HepG2 (cell line): Measurements from ENCODE around the gene IKZF3. TPM values are rescaled to one million over a fixed set of nuclear protein-coding genes. Genes with fewer than 3 reads are reported as not detected.

Source experiments
- CSRNP1 ChIP-seq: sonication (generic); formaldehyde crosslinking; IDR thresholded peaks from 2 replicates; pipeline ENCODE4 v1.8.1; 2023; ENCODE audit warnings: mild to moderate bottlenecking, missing genetic modification reagents
- HIC2 ChIP-seq: sonication (generic); formaldehyde crosslinking; IDR thresholded peaks from 2 replicates; pipeline ENCODE4 v1.9.0; 2022; ENCODE audit warnings: low read depth, missing genetic modification reagents
- HNRNPK ChIP-seq: fragments of 200-400 bp; formaldehyde crosslinking; IDR thresholded peaks from 2 replicates; pipeline ENCODE4 v1.6.1; 2018; ENCODE audit warnings: low read length, low read depth, moderate library complexity, mild to moderate bottlenecking; ENCODE audit not compliant: poor library complexity, severe bottlenecking
- HOXA5 ChIP-seq: sonication (generic); formaldehyde crosslinking; IDR thresholded peaks from 2 replicates; pipeline ENCODE4 v1.4.0; 2020; ENCODE audit warnings: missing genetic modification reagents
- HOXA7 ChIP-seq: sonication (generic); formaldehyde crosslinking; IDR thresholded peaks from 2 replicates; pipeline ENCODE4 v1.8.1; 2022; ENCODE audit warnings: mild to moderate bottlenecking, missing genetic modification reagents, moderate library complexity
- NFATC3 ChIP-seq: sonication (generic); formaldehyde crosslinking; IDR thresholded peaks from 2 replicates; pipeline ENCODE4 v1.5.1; 2020; ENCODE audit warnings: mild to moderate bottlenecking, missing genetic modification reagents
- POLR2AphosphoS2 ChIP-seq: IDR thresholded peaks from 2 replicates; pipeline ENCODE4 v1.6.1; 2011; ENCODE audit warnings: low read depth, low read length, improper control_type of control experiment
- SMYD3 ChIP-seq: sonication (generic); formaldehyde crosslinking; IDR thresholded peaks from 2 replicates; pipeline ENCODE4 v1.8.1; 2023; ENCODE audit warnings: mild to moderate bottlenecking, missing genetic modification reagents
- SNAPC2 ChIP-seq: sonication (generic); formaldehyde crosslinking; IDR thresholded peaks from 2 replicates; pipeline ENCODE4 v1.8.1; 2022; ENCODE audit warnings: mild to moderate bottlenecking, missing genetic modification reagents
- ZNF343 ChIP-seq: sonication (generic); formaldehyde crosslinking; IDR thresholded peaks from 2 replicates; pipeline ENCODE4 v1.4.0; 2020; ENCODE audit warnings: mild to moderate bottlenecking, missing genetic modification reagents
- ZNF354B ChIP-seq: sonication (generic); formaldehyde crosslinking; IDR thresholded peaks from 2 replicates; pipeline ENCODE4 v1.8.0; 2022; ENCODE audit warnings: mild to moderate bottlenecking, missing genetic modification reagents
- ZNF383 ChIP-seq: sonication (generic); formaldehyde crosslinking; IDR thresholded peaks from 2 replicates; pipeline ENCODE4 v1.4.0; 2020; ENCODE audit warnings: missing genetic modification reagents, mild to moderate bottlenecking, borderline replicate concordance
- ZNF430 ChIP-seq: sonication (generic); formaldehyde crosslinking; IDR thresholded peaks from 2 replicates; pipeline ENCODE4 v1.9.0; 2021; ENCODE audit warnings: mild to moderate bottlenecking, missing genetic modification reagents
- ZNF501 ChIP-seq: sonication (generic); formaldehyde crosslinking; IDR thresholded peaks from 2 replicates; pipeline ENCODE4 v1.5.1; 2020; ENCODE audit warnings: mild to moderate bottlenecking, moderate library complexity, missing genetic modification reagents
- ZNF615 ChIP-seq: sonication (generic); formaldehyde crosslinking; IDR thresholded peaks from 2 replicates; pipeline ENCODE4 v1.5.0; 2020; ENCODE audit warnings: mild to moderate bottlenecking, missing genetic modification reagents, borderline replicate concordance
- ZNF687 ChIP-seq: sonication (generic); formaldehyde crosslinking; IDR thresholded peaks from 2 replicates; pipeline ENCODE4 v1.5.1; 2020; ENCODE audit warnings: mild to moderate bottlenecking, missing genetic modification reagents, moderate library complexity
- polyA plus RNA-seq, 8 experiments: library from polyadenylated mRNA; depleted of rRNA in 3 of 8; stranded (reverse) in 7 of 8; unstranded in 1 of 8; fragments of >200 nt; fragmentation: Illumina TruSeq in 4 of 8; extraction: Trizol in 4 of 8; gene quantifications; 2 replicates each; pipeline versions ENCODE4 v1.2.1 to v1.2.3, GENCODE V29; 2011 to 2016; ENCODE audit warnings: low read depth in 4 of 8, missing spikeins in 1 of 8, mixed read lengths in 1 of 8; ENCODE audit not compliant: insufficient read depth in 1 of 8
- total RNA-seq, 5 experiments: library from RNA; depleted of rRNA; stranded (reverse); fragments of >200 nt; fragmentation: Illumina TruSeq; extraction: Trizol; gene quantifications; 2 replicates each; pipeline ENCODE4 v1.2.3, GENCODE V29; 2016; ENCODE audit warnings: low read depth in 1 of 5

The IKZF3 gene
- total and polyA plus RNA-seq, 2 of the 13 experiments (the other 11 are each of a cell fraction or from before 2014, with no cell fraction given): not detected

- TF ChIP-seq SNAPC2 (CRISPR knock-in tag): peak; percentile 64; the same call in 1 of the 2 replicates
- TF ChIP-seq ZNF501 (CRISPR knock-in tag): peak; percentile 13; the same call in 1 of the 2 replicates
- TF ChIP-seq POLR2AphosphoS2: no peak
- TF ChIP-seq HNRNPK: peak; percentile 1
- peak; percentile 49 for TF ChIP-seq HOXA5 (CRISPR knock-in tag)
- TF ChIP-seq SMYD3 (CRISPR knock-in tag): 0 out of 2 replicates have a peak, but pooled peaks have one; percentile 43
- peak; percentile 25; the same call in 1 of the 2 replicates for TF ChIP-seq ZNF687 (CRISPR knock-in tag)
- no peak for TF ChIP-seq ZNF354B (CRISPR knock-in tag)
- 0 out of 2 replicates have a peak, but pooled peaks have one; percentile 80 for TF ChIP-seq ZNF383
- peak; percentile 30; the same call in 1 of the 2 replicates for TF ChIP-seq ZNF343
- TF ChIP-seq NFATC3 (CRISPR knock-in tag): 0 out of 2 replicates have a peak, but pooled peaks have one; percentile 12
- TF ChIP-seq HOXA7: no peak
- TF ChIP-seq ZNF430 (CRISPR knock-in tag): peak; percentile 46; the same call in 1 of the 2 replicates
- TF ChIP-seq CSRNP1 (CRISPR knock-in tag): 0 out of 2 replicates have a peak, but pooled peaks have one; percentile 5
- TF ChIP-seq HIC2: no peak
- TF ChIP-seq ZNF615: 0 out of 2 replicates have a peak, but pooled peaks have one; percentile 0
Observed at GRCh38 chr17:39739885-39740356, 124.2 kb downstream of the IKZF3 start (continued).
